ENCODE results near the gene PRR16. TPM values are rescaled to one million over a fixed set of nuclear protein-coding genes. Genes with fewer than 3 reads are reported as not detected.

Gene PRR16
- total RNA-seq, 1 donor from 2014 or later, result 4.7 TPM

DNA sequence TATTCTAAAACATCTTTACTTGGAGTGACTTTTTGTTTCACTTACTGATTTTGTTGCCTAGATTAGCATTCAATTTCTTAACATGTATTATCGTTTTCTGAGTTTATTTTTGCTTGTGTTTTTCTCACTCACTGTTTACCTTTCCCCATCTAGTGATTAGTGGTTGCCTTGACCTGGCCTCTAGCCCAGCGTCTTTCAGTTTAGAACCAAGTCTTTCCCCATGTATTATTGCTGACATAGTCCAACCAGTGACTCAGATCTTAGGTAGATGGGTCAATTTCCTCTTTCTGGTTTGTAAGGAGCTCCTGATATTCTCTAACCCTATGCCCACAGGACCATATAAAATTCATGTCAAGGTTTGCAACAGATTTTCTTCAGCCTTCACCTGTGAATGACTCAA is 135.5 kb downstream of the PRR16 start:
- no peaks in the 10 kb centered on the region for H3K4me1 ChIP-seq (ENCODE audit: control insufficient read depth in 3 of 3, insufficient read depth in 3 of 3, low read length in 3 of 3)
- H3K9ac ChIP-seq (ENCODE audit: low read depth in 1 of 3, low read length in 3 of 3), result no peak overlapping the region
- H3K36me3 ChIP-seq (ENCODE audit: control insufficient read depth in 3 of 3, insufficient read depth in 3 of 3, low read length in 3 of 3), result no peaks in the 10 kb centered on the region
- H3K27me3 ChIP-seq (ENCODE audit: control insufficient read depth in 3 of 3, insufficient read depth in 3 of 3, low read length in 3 of 3), result no peaks in the 10 kb centered on the region
- H3K4me3 ChIP-seq (ENCODE audit: low read length in 3 of 3), result no peak overlapping the region
- H3K9me3 ChIP-seq (ENCODE audit: control insufficient read depth in 3 of 3, low read length in 3 of 3), result peaks cover 0 to 2% (median 2%) of the 10 kb centered on the region in 3 donors
- H3K27ac ChIP-seq (ENCODE audit: low read depth, low read length), result no peak overlapping the region

DNA sequence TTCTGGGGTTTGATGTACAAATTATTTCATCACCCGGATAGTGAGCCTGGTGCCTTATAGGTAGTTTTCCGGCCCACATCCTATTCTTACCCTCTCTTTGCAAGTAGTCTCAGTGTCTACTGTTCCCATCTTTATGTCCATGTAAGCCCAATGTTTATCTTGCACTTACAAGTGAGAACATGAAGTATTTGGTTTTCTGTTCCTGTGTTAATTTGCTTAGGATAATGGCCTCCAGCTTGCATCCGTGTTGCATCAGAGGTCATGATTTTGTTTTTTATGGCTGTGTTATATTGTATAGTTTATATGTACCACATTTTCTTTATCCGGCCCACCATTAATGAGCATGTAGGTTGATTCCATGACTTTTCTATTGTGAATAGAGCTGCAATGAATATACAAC is 136.5 kb downstream of the PRR16 start:
- H3K36me3 ChIP-seq (ENCODE audit: control insufficient read depth in 3 of 3, insufficient read depth in 3 of 3, low read length in 3 of 3), result no peaks in the 10 kb centered on the region
- H3K9ac ChIP-seq (ENCODE audit: low read depth in 1 of 3, low read length in 3 of 3), result no peak overlapping the region
- H3K4me3 ChIP-seq (ENCODE audit: low read length in 3 of 3), result no peak overlapping the region
- H3K27ac ChIP-seq (ENCODE audit: low read depth, low read length), result no peak overlapping the region
- H3K9me3 ChIP-seq (ENCODE audit: control insufficient read depth in 3 of 3, low read length in 3 of 3), result peaks cover 0 to 2% (median 2%) of the 10 kb centered on the region in 3 donors
- no peaks in the 10 kb centered on the region for H3K27me3 ChIP-seq (ENCODE audit: control insufficient read depth in 3 of 3, insufficient read depth in 3 of 3, low read length in 3 of 3)
- peaks cover 0 to 1% (median 0%) of the 10 kb centered on the region in 3 donors for H3K4me1 ChIP-seq (ENCODE audit: control insufficient read depth in 3 of 3, insufficient read depth in 3 of 3, low read length in 3 of 3)

DNA sequence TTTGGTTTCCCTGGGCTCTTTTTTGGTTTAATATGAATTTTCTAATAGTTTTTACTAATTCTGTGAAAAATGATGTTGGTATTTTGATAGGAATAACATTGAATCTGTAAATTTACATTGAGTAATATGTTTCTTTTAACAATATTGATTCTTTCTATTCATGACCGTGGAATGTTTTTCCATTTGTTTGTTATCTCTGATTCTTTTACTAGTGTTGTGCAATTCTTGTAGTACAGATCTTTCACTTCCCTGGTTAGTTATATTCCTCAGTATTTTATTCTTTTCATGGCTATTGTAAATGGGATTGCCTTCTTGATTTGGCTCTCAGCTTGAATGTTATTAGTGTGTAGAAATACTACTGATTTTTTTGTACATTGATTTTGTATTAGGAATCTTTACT is 137.9 kb downstream of the PRR16 start:
- H3K4me3 ChIP-seq (ENCODE audit: low read length in 3 of 3), result no peak overlapping the region
- H3K27ac ChIP-seq (ENCODE audit: low read depth, low read length), result no peak overlapping the region
- H3K9ac ChIP-seq (ENCODE audit: low read depth in 1 of 3, low read length in 3 of 3), result no peak overlapping the region
- H3K9me3 ChIP-seq (ENCODE audit: control insufficient read depth in 3 of 3, low read length in 3 of 3), result peaks cover 0 to 2% (median 2%) of the 10 kb centered on the region in 3 donors
- no peaks in the 10 kb centered on the region for H3K36me3 ChIP-seq (ENCODE audit: control insufficient read depth in 3 of 3, insufficient read depth in 3 of 3, low read length in 3 of 3)
- H3K27me3 ChIP-seq (ENCODE audit: control insufficient read depth in 3 of 3, insufficient read depth in 3 of 3, low read length in 3 of 3), result no peaks in the 10 kb centered on the region
- peaks cover 0 to 4% (median 0%) of the 10 kb centered on the region in 3 donors for H3K4me1 ChIP-seq (ENCODE audit: control insufficient read depth in 3 of 3, insufficient read depth in 3 of 3, low read length in 3 of 3)

DNA sequence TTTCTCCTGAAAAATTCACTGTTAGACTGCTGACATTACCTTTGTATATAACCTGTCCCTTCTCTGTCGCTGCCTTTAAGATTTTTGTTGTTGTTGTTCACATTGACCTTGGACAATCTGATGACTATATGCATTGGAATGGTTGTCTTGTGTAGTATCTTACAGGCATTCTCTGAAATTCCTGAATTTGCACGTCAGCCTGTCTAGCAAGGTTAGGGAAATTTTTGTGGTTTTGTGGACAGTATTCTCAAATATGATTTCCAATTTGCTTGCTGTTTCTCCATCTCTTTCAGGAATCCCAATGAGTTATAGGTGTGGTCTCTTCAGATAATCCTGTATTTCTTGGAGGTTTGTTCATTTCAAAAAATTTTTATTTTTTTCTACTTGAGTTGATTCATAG is 140.8 kb downstream of the PRR16 start:
- Histone ChIP-seq H3K9me3 (ENCODE audit: control insufficient read depth in 3 of 3, low read length in 3 of 3) (peaks cover 0 to 2% (median 2%) of the 10 kb centered on the region in 3 donors), H3K36me3 (ENCODE audit: control insufficient read depth in 3 of 3, insufficient read depth in 3 of 3, low read length in 3 of 3) (no peaks in the 10 kb centered on the region), H3K4me1 (ENCODE audit: control insufficient read depth in 3 of 3, insufficient read depth in 3 of 3, low read length in 3 of 3) (peaks cover 0 to 6% (median 0%) of the 10 kb centered on the region in 3 donors), H3K27ac (ENCODE audit: low read depth, low read length) (no peak overlapping the region), H3K4me3 (ENCODE audit: low read length in 3 of 3) (no peak overlapping the region), H3K27me3 (ENCODE audit: control insufficient read depth in 3 of 3, insufficient read depth in 3 of 3, low read length in 3 of 3) (no peaks in the 10 kb centered on the region), H3K9ac (ENCODE audit: low read depth in 1 of 3, low read length in 3 of 3) (no peak overlapping the region)

DNA sequence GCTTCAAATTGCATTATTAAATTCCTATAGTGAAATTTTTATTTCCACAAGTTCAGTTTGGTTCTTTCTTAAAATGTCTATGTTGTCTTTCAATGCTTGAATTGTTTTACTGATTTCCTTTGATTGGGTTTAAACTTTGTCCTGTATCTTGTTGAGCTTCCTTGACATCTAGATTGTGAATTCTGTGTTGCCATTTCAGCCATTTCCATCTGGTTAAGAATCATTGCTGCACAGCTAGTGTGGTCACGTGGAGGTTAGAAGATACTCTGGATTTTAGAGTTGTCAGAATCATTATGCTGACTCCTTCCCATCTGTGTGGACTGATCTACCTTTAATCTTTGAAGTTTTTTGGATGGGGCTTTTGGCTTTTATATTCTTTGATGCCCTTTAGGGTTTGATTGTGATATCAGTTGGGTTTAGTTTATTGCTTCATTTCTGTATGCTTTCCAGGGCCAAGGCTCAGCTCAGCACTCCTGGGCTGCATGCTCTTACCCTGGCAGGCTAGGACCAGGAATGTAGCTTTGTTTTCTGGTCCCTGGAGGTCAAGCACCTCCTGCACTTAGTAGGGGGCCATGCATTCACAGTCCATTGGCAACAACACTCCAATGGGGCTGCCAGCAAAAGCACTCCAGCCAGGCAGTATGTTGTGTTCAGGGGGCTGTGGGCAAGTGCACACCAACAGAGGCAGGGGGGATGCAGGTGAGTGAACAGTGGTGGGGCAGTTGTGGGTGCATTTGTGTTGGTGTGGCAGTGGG is 141.4 kb downstream of the PRR16 start:
- no peaks in the 10 kb centered on the region for H3K36me3 ChIP-seq (ENCODE audit: control insufficient read depth in 3 of 3, insufficient read depth in 3 of 3, low read length in 3 of 3)
- peaks cover 0 to 2% (median 2%) of the 10 kb centered on the region in 3 donors for H3K9me3 ChIP-seq (ENCODE audit: control insufficient read depth in 3 of 3, low read length in 3 of 3)
- no peaks in the 10 kb centered on the region for H3K27me3 ChIP-seq (ENCODE audit: control insufficient read depth in 3 of 3, insufficient read depth in 3 of 3, low read length in 3 of 3)
- H3K27ac ChIP-seq (ENCODE audit: low read depth, low read length), result no peak overlapping the region
- no peak overlapping the region for H3K4me3 ChIP-seq (ENCODE audit: low read length in 3 of 3)
- peaks cover 0 to 7% (median 0%) of the 10 kb centered on the region in 3 donors for H3K4me1 ChIP-seq (ENCODE audit: control insufficient read depth in 3 of 3, insufficient read depth in 3 of 3, low read length in 3 of 3)
- no peak overlapping the region for H3K9ac ChIP-seq (ENCODE audit: low read depth in 1 of 3, low read length in 3 of 3)

DNA sequence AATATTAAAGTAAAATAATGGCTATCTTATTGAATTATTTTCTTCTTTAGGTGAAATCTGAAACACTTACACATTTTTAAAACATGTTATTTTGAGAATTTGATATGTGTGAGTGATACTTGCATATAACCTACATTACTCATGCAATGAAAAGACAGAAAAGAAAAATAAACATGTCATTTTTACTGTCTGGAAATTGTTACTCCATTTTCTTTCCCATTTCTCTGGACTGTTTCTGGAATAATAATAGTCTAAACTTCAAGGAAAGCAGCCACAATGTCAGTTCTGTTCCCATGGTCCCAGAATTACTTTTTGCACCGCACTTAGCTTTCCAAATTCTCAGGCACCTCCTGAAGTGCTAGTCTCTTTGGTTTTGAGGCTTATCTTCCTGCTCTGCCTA is 145.5 kb downstream of the PRR16 start:
- Histone ChIP-seq H3K27me3 (ENCODE audit: control insufficient read depth in 3 of 3, insufficient read depth in 3 of 3, low read length in 3 of 3) (no peaks in the 10 kb centered on the region), H3K4me3 (ENCODE audit: low read length in 3 of 3) (no peak overlapping the region), H3K36me3 (ENCODE audit: control insufficient read depth in 3 of 3, insufficient read depth in 3 of 3, low read length in 3 of 3) (no peaks in the 10 kb centered on the region), H3K4me1 (ENCODE audit: control insufficient read depth in 3 of 3, insufficient read depth in 3 of 3, low read length in 3 of 3) (peaks cover 0 to 7% (median 0%) of the 10 kb centered on the region in 3 donors), H3K9me3 (ENCODE audit: control insufficient read depth in 3 of 3, low read length in 3 of 3) (no peaks in the 10 kb centered on the region), H3K27ac (ENCODE audit: low read depth, low read length) (no peak overlapping the region), H3K9ac (ENCODE audit: low read depth in 1 of 3, low read length in 3 of 3) (no peak overlapping the region)

DNA sequence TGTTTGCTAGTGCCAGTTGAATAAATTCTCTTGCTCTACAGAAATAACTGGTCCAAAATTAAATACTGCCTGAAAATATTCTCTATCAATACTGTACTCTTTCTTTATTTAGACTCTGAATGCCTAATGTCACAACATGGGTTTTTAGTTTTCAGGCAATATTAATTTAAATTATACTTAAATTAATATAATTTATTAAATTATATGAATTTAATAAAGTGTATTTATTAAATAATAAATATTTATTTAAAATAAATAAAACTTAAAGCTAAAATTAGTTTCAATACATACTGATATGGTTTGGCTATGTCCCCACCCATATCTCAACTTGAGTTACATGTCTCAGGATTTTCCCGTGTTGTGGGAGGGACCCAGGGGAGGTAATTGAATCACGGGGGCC is 146.0 kb downstream of the PRR16 start:
- H3K4me1 ChIP-seq (ENCODE audit: control insufficient read depth in 3 of 3, insufficient read depth in 3 of 3, low read length in 3 of 3), result peaks cover 0 to 7% (median 0%) of the 10 kb centered on the region in 3 donors
- no peak overlapping the region for H3K9ac ChIP-seq (ENCODE audit: low read depth in 1 of 3, low read length in 3 of 3)
- H3K36me3 ChIP-seq (ENCODE audit: control insufficient read depth in 3 of 3, insufficient read depth in 3 of 3, low read length in 3 of 3), result no peaks in the 10 kb centered on the region
- H3K4me3 ChIP-seq (ENCODE audit: low read length in 3 of 3), result no peak overlapping the region
- no peaks in the 10 kb centered on the region for H3K9me3 ChIP-seq (ENCODE audit: control insufficient read depth in 3 of 3, low read length in 3 of 3)
- H3K27me3 ChIP-seq (ENCODE audit: control insufficient read depth in 3 of 3, insufficient read depth in 3 of 3, low read length in 3 of 3), result no peaks in the 10 kb centered on the region
- H3K27ac ChIP-seq (ENCODE audit: low read depth, low read length), result no peak overlapping the region

DNA sequence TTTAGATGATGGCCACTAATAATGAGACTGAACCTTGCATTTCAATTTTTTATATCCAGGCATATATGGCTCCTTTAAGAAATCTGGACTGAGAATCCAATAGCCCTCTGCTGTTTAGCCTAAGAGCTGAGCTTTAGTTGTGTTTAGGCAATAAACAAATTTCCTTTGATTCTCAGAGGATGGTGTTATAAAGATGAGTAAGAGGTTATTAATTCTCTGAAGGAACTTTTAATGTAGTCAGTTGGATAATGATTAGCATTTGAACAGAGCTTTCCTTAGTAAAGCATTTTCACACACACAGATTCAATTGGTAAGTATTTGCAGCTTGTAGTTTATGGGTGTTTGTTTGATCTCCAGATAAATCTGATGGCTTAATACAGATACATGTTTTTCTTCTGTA is 149.6 kb downstream of the PRR16 start:
- H3K27me3 ChIP-seq (ENCODE audit: control insufficient read depth in 3 of 3, insufficient read depth in 3 of 3, low read length in 3 of 3), result no peaks in the 10 kb centered on the region
- H3K9me3 ChIP-seq (ENCODE audit: control insufficient read depth in 3 of 3, low read length in 3 of 3), result no peaks in the 10 kb centered on the region
- peaks cover 0 to 2% (median 0%) of the 10 kb centered on the region in 3 donors for H3K4me1 ChIP-seq (ENCODE audit: control insufficient read depth in 3 of 3, insufficient read depth in 3 of 3, low read length in 3 of 3)
- H3K4me3 ChIP-seq (ENCODE audit: low read length in 3 of 3), result no peak overlapping the region
- no peak overlapping the region for H3K27ac ChIP-seq (ENCODE audit: low read depth, low read length)
- H3K36me3 ChIP-seq (ENCODE audit: control insufficient read depth in 3 of 3, insufficient read depth in 3 of 3, low read length in 3 of 3), result no peaks in the 10 kb centered on the region
- H3K9ac ChIP-seq (ENCODE audit: low read depth in 1 of 3, low read length in 3 of 3), result no peak overlapping the region

DNA sequence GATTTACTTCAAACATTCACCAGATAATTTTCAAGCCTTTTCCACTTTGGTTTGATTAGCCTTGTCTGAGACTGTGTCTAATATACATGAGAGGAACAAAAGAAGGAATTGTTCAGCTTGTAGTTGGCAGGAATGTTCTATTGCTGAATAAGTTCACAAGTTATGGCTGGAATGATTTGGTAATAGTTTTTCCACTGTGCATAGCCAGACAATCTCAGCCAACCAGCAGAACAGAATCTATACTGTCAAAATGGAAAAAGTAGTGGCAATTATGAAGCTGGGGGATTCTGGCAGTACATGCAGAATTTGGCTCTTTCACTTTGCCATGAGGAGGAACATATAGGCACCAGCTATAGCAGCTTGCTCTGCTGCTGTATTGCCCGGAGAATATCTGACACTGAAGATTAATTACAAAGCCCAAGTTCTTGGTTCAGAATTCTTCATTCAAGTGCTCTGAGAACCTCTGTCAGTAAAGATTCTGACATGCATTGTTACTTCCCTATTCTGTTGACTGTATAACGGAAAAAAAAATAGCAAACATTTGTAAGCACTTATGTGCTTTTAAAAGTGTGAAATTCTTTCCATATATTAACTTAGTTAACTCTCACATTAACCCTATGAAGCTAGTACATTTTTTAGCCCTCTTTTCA is 150.6 kb downstream of the PRR16 start:
- peaks cover 0 to 2% (median 0%) of the 10 kb centered on the region in 3 donors for H3K4me1 ChIP-seq (ENCODE audit: control insufficient read depth in 3 of 3, insufficient read depth in 3 of 3, low read length in 3 of 3)
- H3K9ac ChIP-seq (ENCODE audit: low read depth in 1 of 3, low read length in 3 of 3), result no peak overlapping the region
- no peaks in the 10 kb centered on the region for H3K36me3 ChIP-seq (ENCODE audit: control insufficient read depth in 3 of 3, insufficient read depth in 3 of 3, low read length in 3 of 3)
- no peak overlapping the region for H3K4me3 ChIP-seq (ENCODE audit: low read length in 3 of 3)
- H3K9me3 ChIP-seq (ENCODE audit: control insufficient read depth in 3 of 3, low read length in 3 of 3), result no peaks in the 10 kb centered on the region
- H3K27ac ChIP-seq (ENCODE audit: low read depth, low read length), result no peak overlapping the region
- H3K27me3 ChIP-seq (ENCODE audit: control insufficient read depth in 3 of 3, insufficient read depth in 3 of 3, low read length in 3 of 3), result no peaks in the 10 kb centered on the region

DNA sequence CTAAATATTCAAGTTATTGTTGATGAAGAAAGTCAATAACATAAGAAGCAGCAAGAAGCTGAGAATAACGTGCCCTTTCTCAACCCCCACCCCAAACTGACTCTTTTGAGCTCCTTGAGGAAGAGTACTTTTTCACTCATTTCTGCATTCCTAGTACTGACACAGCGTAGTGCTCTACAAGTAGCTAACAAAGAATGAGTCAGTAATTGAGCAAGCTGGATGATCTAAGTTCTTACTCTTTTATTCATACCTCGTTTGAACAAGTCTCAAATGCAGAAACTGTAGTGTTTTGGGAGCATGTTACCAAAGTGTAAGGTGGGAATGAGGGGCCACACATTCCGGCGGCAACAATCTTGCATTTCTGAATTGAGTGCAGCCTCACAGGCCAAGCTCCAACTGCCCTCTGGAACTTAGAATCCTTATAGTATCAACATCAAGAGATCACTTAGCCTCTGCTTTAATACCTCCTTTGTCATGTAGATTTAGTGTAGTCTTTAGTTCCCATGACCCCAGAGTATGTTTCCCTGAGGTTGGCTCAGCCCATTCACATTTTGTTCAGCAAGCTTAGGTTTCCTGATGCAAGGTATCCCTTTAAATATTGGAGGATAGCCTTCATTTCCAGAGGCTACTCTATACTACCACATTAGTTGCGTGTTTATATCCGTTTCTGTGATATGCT is 152.0 kb downstream of the PRR16 start:
- Histone ChIP-seq H3K4me3 (ENCODE audit: low read length in 3 of 3) (no peak overlapping the region), H3K27ac (ENCODE audit: low read depth, low read length) (no peak overlapping the region), H3K9ac (ENCODE audit: low read depth in 1 of 3, low read length in 3 of 3) (no peak overlapping the region), H3K9me3 (ENCODE audit: control insufficient read depth in 3 of 3, low read length in 3 of 3) (no peaks in the 10 kb centered on the region), H3K27me3 (ENCODE audit: control insufficient read depth in 3 of 3, insufficient read depth in 3 of 3, low read length in 3 of 3) (no peaks in the 10 kb centered on the region), H3K36me3 (ENCODE audit: control insufficient read depth in 3 of 3, insufficient read depth in 3 of 3, low read length in 3 of 3) (no peaks in the 10 kb centered on the region), H3K4me1 (ENCODE audit: control insufficient read depth in 3 of 3, insufficient read depth in 3 of 3, low read length in 3 of 3) (no peaks in the 10 kb centered on the region)

Data from skeletal muscle tissue (tissue), 4 donors.